Adipocyte (in vitro differentiated cells): ENCODE measurements around the gene TM4SF20.
"Not testable (repeated sequence)": the region's sequence is repeated elsewhere in the genome, so short reads cannot be mapped to it uniquely, and the experiment has no call there.

Experiments used
- DNase-seq: peaks from one replicate; pipeline ENCODE4 v3.0.0-alpha.2; 2015; ENCODE audit warnings: low read depth
- H3K27me3 ChIP-seq: replicated peaks from 2 replicates; pipeline ENCODE4 v1.7.0; 2013; ENCODE audit warnings: mild to moderate bottlenecking, low read length, moderate library complexity; ENCODE audit not compliant: control insufficient read depth, insufficient read depth
- H3K36me3 ChIP-seq: 2 replicates; pipeline ENCODE4 v1.7.0; 2013; ENCODE audit warnings: low read length, mild to moderate bottlenecking, moderate library complexity; ENCODE audit not compliant: control insufficient read depth, insufficient read depth, severe bottlenecking
- H3K4me1 ChIP-seq: 2 replicates; pipeline ENCODE4 v1.7.0; 2013; ENCODE audit warnings: mild to moderate bottlenecking, low read length, moderate library complexity; ENCODE audit not compliant: control insufficient read depth, insufficient read depth
- H3K4me3 ChIP-seq: 2 replicates; pipeline ENCODE4 v1.7.0; 2013; ENCODE audit warnings: mild to moderate bottlenecking, low read length, moderate library complexity
- H3K9ac ChIP-seq: 2 replicates; pipeline ENCODE4 v1.7.0; 2013; ENCODE audit warnings: mild to moderate bottlenecking, low read length, moderate library complexity
- H3K9me3 ChIP-seq: 2 replicates; pipeline ENCODE4 v1.7.0; 2013; ENCODE audit warnings: mild to moderate bottlenecking, low read length, moderate library complexity; ENCODE audit not compliant: control insufficient read depth

TM4SF20 gene

DNA sequence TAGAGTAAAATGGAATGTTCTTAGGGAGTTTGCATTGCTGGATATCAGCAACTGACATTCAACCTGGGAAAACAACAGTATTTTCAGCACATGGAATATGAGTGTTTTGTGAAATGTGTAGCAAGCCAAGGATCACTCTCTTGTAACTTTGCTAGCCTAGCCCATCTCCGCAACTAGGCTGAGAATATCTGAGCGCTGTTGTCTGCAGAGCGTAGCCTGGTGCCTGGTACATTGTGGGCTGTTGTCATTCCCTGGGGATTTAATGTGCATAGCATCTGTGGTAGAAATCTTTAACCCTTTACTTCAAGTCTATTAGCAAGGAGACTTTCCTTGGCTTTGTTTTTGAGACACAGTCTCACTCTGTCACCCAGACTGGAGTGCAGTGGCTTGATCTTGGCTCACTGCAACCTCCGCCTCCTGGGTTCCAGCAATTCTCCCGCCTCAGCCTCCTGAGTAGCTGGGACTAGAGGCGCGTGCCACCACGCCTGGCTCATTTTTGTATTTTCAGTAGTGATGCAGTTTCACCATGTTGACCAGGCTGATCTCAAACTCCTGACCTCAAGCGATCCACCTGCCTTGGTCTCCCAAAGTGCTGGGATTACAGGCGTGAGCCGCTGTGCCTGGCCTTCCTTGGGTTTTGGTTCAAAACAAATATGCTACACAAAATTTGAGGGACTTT is 14.4 kb downstream of the TM4SF20 start:
- H3K9me3 ChIP-seq, H3K9ac ChIP-seq, DNase-seq, H3K4me3 ChIP-seq, H3K27me3 ChIP-seq: not testable (repeated sequence)
- Histone ChIP-seq H3K36me3 (peaks cover 17% of the 10 kb centered on the region), H3K4me1 (peaks cover 46% of the 10 kb centered on the region)

DNA sequence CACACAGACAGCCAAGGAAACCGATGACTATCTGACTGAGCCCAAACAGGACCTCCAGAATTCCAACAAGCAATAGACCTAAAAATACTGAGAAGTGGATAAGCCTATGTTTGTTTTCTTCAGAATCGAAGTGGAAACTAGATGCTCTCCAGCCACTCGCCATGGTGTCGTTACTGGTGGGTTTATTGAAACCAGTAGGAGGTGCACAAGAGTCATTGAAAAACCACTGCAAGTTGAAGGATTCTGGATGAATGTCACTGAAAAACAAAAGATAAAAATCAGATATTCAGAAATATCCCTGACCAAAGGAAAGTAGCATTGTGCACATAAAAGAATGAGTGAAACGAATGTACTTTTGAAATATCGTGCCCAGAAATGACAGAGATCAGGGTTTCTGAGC is 15.3 kb downstream of the TM4SF20 start:
- Histone ChIP-seq H3K9me3 (no peaks in the 10 kb centered on the region), H3K36me3 (peaks cover 27% of the 10 kb centered on the region), H3K4me3 (no peak overlapping the region), H3K27me3 (no peaks in the 10 kb centered on the region), H3K4me1 (peaks cover 39% of the 10 kb centered on the region), H3K9ac (no peak overlapping the region)
- no peak for DNase-seq

DNA sequence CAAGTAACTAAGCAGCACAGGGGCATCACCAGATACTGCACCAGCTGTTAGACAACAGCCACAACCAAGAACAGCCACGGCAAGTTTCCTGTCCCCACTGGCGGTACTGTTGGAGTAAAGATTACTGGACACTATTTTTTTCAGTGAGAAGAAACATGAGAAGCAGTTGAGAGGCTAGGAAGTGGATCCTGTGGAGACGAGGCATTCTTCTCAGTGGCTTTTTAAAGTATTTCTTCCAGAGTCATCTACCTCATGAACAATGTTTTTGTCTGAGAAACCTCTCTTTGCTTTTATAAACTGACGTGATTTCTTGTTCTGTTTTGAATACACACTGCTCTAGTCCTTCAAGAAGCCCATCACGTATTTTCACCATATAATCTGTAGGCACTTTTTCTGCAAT is 18.8 kb downstream of the TM4SF20 start:
- DNase-seq, result no peak
- Histone ChIP-seq H3K27me3 (no peaks in the 10 kb centered on the region), H3K9ac (no peak overlapping the region), H3K36me3 (peaks cover 60% of the 10 kb centered on the region), H3K9me3 (no peaks in the 10 kb centered on the region), H3K4me1 (peaks cover 14% of the 10 kb centered on the region), H3K4me3 (no peak overlapping the region)

DNA sequence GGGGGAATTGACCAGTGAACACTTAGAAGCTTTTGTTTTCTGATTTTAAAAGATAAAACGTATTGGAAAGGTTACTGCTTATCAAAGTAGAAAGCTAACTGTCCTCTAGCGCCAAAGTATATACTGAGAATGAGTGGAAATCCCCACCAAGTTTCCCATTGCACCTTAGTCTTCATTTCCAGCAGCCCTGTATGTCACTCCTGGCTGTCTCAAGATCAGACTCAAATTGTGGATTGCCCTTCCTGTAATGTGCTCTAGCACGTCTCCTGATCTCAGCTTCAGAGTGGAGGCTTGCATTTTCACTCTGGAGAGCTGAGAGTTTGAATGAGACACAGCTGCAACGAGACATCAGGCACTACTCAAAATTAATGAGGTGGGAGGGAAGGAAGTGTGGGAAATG is 27.5 kb downstream of the TM4SF20 start:
- H3K36me3 ChIP-seq, result peaks cover 48% of the 10 kb centered on the region
- no peak for DNase-seq
- no peaks in the 10 kb centered on the region for H3K4me1 ChIP-seq
- no peak overlapping the region for H3K4me3 ChIP-seq
- no peaks in the 10 kb centered on the region for H3K9me3 ChIP-seq
- H3K27me3 ChIP-seq, result no peaks in the 10 kb centered on the region
- no peak overlapping the region for H3K9ac ChIP-seq

DNA sequence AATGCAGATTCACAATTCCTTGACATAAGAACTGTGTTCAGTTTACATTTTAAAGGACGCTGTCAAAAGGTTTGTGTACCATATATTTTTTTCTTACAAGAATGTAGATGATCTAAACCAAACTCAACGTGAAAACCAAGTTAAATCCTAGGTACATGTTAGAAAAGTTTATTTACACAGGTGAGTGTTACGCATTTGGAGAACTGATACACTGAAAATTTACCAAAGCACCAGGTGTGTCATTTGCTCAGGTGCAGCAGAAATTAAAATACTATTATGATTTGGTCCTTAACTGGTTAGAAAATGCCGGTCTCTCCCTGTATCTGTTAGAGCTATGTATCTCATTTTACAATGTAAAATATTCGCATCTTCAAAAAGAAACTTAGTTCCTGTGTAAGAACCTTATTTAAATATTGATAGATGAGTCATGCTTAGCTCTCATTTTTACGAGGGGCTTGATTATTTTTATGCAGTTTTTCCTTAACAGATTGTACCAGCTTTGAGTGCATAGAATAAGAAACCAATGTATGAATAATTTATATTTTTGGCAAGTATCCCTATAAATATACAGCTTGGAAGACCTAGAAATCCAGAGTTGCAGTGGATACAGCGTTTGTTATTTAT is 29.0 kb downstream of the TM4SF20 start:
- no peak overlapping the region for H3K4me3 ChIP-seq

DNA sequence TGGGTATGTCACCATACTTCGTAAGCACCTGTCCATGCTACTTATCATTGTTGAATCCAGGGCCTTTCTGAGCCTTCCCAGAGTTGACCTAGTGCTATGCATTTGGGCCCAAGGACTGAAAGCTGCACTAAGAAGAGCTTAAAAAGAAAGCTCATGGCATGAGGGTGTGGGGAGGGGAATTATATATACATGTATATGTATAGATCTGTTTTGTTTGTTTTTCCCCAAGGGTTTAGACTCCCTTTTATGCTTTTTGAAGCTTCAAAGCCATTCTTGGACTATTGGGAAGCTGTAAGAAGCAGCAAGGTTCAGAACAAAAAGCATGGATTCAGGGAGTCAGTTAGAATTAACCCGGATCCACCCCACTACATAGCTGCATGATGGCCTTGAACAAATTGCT is 30.8 kb downstream of the TM4SF20 start:
- H3K36me3 ChIP-seq, result peaks cover 53% of the 10 kb centered on the region

More for the DNA sequence above, 29.0 kb downstream of the TM4SF20 start:
- H3K9ac ChIP-seq, result no peak overlapping the region
- no peaks in the 10 kb centered on the region for H3K9me3 ChIP-seq
- no peak for DNase-seq
- no peaks in the 10 kb centered on the region for H3K27me3 ChIP-seq
- H3K36me3 ChIP-seq, result peaks cover 46% of the 10 kb centered on the region
- no peaks in the 10 kb centered on the region for H3K4me1 ChIP-seq

DNA sequence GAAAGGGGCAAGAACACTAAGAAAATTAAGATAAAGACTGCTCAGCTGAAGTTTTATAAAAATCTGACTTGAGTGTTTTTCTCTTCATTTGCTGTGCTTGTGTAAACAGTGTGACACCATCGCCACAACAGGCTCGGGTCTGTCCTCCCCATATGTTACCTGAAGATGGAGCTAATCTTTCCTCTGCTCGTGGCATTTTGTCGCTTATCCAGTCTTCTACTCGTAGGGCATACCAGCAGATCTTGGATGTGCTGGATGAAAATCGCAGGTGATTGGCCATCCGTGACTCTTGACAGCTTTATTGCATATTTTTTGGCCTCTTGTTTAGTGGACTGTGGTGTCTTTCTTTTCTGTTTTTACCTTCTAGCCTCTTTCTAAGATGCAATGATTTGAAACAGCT is 32.0 kb downstream of the TM4SF20 start:
- Histone ChIP-seq H3K27me3 (no peaks in the 10 kb centered on the region), H3K36me3 (peaks cover 57% of the 10 kb centered on the region), H3K4me3 (no peak overlapping the region), H3K4me1 (no peaks in the 10 kb centered on the region), H3K9ac (no peak overlapping the region), H3K9me3 (no peaks in the 10 kb centered on the region)
- no peak for DNase-seq

More for the DNA sequence above, 30.8 kb downstream of the TM4SF20 start:
- Histone ChIP-seq H3K4me3 (no peak overlapping the region), H3K4me1 (no peaks in the 10 kb centered on the region), H3K9ac (no peak overlapping the region), H3K9me3 (no peaks in the 10 kb centered on the region), H3K27me3 (no peaks in the 10 kb centered on the region)
- DNase-seq, result no peak

- Histone ChIP-seq H3K9me3 (no peaks in the 10 kb centered on the region), H3K4me3 (no peak overlapping the region), H3K9ac (no peak overlapping the region), H3K4me1 (no peaks in the 10 kb centered on the region), H3K27me3 (no peaks in the 10 kb centered on the region), H3K36me3 (peaks cover 78% of the 10 kb centered on the region)
- no peak for DNase-seq
Observed at GRCh38 chr2:227344231-227344630, 34.9 kb downstream of the TM4SF20 start.

- H3K9ac ChIP-seq, result no peak overlapping the region
- H3K4me1 ChIP-seq, result no peaks in the 10 kb centered on the region
- no peaks in the 10 kb centered on the region for H3K27me3 ChIP-seq
- no peak for DNase-seq
- peaks cover 68% of the 10 kb centered on the region for H3K36me3 ChIP-seq
- H3K4me3 ChIP-seq, result no peak overlapping the region
- no peaks in the 10 kb centered on the region for H3K9me3 ChIP-seq
Observed at GRCh38 chr2:227341553-227341952, 37.6 kb downstream of the TM4SF20 start.

DNA sequence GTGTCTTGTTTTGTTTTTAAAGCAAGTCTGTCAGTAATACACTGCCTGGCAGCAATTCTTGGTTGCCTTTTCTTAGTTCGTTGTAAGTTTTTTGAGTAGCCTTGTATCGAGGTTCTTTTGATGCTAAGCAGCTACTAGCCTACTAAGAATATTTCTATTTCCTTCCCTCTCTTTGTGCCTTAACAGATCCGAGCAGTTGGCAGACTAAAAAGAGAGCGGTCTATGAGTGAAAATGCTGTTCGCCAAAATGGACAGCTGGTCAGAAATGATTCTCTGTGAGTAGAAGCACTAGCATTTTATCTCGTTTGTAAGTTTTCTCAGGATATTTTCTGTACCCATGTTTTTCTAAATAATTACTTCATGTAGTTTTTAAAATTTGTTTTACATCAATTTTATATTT is 39.0 kb downstream of the TM4SF20 start:
- H3K36me3 ChIP-seq, result peaks cover 68% of the 10 kb centered on the region
- no peak for DNase-seq
- H3K4me3 ChIP-seq, result no peak overlapping the region
- H3K9ac ChIP-seq, result no peak overlapping the region
- no peaks in the 10 kb centered on the region for H3K4me1 ChIP-seq
- H3K9me3 ChIP-seq, result no peaks in the 10 kb centered on the region
- H3K27me3 ChIP-seq, result no peaks in the 10 kb centered on the region

DNA sequence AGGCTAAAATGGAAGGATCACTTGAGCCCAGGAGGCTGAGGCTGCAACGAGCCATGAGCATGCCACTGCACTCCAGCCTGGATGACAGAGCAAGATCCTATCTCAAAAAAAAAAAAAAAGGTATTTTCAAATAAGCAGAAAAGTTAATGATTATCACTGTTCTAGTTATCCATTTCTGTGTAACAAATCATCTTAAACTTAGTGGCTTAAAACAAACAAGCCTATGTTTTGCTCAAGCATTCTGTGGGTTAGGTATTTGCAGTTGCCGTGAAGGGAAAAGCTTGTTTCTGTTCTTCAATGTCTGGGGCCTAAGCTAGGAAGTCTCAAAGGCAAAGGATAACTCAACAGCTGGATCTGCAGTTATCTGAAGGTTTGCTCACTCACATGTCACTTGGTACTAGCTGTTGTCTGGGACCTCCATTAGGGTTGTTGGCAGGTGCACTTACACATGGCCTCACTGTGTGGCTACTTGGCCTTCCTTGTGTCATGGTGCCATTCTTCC is 40.0 kb downstream of the TM4SF20 start:
- H3K9me3 ChIP-seq, result no peaks in the 10 kb centered on the region
- H3K36me3 ChIP-seq, result peaks cover 70% of the 10 kb centered on the region
- H3K4me3 ChIP-seq, result no peak overlapping the region
- no peaks in the 10 kb centered on the region for H3K4me1 ChIP-seq
- no peaks in the 10 kb centered on the region for H3K27me3 ChIP-seq
- H3K9ac ChIP-seq, result no peak overlapping the region
- no peak for DNase-seq
